GM18519 (cell line): ENCODE results near the gene LYRM4.

Experiments
- ATAC-seq: cut with Tn5 transposase; IDR thresholded peaks from one replicate; pipeline ENCODE4 v1.9.1; 2021; ENCODE audit warnings: mild to moderate bottlenecking, moderate library complexity; ENCODE audit not compliant: unreplicated experiment, low FRiP score

Gene LYRM4

DNA sequence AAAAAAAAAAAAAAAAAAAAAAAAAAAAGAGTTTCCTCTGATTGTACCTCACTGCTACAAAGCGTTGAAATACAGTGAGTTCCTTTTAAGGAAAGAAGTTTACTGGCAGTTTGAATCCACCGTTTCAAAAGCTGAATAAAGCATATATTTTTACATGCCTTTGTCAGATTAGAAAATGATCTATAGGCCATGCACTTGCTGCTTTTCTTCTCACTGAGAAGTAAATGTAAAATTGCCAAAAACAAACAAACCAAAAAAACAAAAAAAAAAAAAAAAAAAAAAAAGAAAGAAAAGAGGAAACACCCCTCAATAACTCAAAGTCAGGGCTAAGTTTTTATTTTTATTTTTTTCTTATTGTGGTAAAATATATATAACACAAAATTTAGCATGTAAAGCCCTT is 81.9 kb downstream of the LYRM4 start:
- no peak for ATAC-seq

DNA sequence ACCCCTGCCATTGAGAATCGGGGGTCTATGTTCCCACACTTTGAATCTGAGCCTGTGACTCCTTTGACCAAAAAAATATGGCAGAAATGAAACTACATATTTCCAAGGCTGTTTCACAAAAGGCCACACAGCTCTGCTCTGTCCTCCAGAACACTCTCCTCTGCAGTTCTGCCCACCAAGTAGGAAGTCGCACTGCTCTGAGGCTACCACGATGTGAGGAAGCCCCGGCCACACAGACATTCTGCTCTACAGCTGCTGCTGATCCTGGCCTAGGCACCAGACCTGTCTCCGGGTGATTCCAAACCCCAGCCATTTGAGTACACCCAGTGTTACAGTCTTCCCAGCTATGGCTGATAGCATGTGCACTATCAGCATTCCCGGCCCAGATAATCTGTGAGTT is 85.1 kb downstream of the LYRM4 start:
- no peak for ATAC-seq

- ATAC-seq: no peak
Observed at GRCh38 chr6:5174756-5175549, 85.8 kb downstream of the LYRM4 start.

DNA sequence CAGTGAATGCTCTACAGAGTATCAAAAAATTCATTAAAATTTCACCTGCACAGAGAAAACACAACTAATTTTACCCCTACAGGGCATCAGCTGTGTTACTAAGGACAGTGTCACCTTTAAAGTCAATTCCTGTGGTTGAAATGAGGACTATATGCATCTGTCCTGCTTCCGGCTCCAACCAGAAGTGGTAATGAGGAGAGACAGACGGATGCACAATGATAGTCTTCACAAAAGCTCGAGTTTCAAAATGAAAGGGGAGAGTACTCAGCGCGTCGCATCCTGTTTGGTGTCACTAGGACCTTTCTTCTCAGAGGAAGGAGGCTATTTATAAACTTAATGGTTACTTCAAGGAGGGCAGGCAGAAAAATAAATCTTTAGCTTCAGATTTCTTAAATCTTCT is 86.5 kb downstream of the LYRM4 start:
- ATAC-seq: peak; percentile 90

DNA sequence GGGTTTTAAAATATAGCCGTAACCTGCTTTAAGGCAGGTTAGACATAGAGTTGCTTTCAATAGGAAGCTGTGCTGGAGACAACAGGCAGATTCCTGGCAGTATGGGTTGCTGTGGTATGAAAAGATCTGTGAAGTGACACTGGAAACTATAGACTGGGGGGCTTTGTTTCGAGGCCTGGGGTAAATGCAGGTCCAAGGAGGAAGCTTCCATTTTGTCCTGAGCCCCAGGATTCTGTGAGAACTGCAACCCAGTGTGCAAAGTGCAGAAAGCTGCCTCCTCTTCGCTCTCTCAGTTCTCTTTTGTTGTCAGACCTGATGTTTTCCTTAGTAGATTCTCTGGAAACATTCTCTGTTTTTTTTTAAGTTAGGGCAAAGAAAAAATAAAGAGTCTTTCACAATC is 86.9 kb downstream of the LYRM4 start:
- no peak for ATAC-seq

- ATAC-seq: no peak
Observed at GRCh38 chr6:5172897-5173474, 87.8 kb downstream of the LYRM4 start.

DNA sequence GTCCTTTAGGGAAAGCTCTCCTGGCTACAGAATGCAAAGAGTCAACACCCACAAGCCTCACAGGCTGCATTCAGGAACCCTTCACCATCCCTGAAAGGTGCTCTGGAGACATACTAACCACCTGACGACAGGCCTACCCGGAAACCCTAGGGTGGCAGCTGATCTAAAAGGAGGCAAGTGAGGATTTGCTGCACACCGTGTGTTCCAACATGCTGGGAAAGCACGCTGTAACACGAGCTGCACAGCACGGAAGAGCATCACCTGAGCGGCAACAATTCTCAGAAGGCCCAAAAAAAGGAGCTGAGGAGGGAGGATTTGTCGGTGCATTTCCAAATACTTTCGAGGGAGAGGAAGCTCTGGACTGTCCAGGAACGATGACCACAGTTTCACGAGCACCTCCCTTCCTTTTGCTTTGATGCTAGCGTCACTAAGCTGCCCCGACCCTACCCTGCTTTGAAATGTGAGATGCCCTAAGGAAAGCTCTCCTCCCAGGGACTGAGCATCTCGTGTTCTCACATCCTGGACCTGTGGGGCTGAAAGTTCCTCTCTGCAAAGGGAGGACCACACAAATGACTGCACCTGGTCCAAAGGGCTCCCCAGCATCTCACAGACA is 88.6 kb downstream of the LYRM4 start:
- ATAC-seq: no peak

DNA sequence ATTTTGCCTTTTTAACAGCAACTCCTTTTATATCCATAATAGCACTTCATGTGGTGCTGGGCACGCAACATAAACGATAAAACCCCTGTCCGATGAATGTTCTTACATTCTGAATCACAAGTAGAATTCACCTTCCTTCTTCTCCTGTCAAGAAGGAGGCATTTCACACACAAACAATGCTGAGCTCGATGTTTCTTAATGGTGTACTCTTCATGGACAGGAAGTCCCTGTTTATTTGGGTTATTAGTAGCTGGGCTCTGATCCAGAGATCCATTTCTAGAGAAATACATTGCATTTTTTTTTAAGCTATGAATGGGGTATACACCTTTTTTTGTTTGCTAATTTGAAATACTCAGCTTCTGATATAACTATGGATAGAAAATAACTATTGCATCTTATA is 93.2 kb downstream of the LYRM4 start:
- ATAC-seq: no peak

DNA sequence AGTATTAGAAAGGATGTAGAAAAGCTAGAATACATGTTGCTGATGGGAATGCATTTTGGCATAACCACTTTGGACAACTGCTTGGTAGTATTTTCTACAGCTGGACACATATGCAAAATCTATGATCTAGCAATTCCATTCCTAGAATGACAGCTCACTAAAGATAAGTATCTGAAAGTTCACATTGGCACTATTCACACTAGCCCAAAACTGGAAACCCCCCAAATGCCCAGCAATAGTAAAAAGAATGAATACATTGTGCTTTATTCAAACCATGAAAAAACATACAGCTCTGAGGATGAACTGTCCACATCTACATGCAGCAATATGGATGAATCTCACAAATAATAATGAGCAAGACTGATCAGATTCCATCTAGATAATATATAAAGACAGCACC is 96.7 kb downstream of the LYRM4 start:
- ATAC-seq: no peak

DNA sequence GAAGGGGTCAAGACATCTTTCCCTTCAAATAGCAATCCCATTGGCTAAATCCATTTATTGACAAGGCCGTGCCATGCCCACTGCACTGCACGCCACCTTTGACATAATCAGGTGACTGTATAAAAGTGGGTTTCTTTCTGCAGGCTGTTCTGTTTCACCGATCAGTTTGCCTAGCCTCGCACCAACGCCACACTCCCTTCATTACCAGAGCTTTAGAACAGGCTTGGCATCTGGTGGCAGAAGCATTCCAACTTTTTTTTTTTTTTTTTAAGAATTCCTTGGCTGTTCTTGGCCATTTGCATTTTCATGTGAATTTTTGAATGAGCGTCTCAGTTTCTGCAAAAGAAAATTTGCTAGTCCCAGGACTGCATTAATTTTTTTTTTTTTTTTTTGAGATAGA is 97.5 kb downstream of the LYRM4 start:
- ATAC-seq: no peak

- ATAC-seq: no peak
Observed at GRCh38 chr6:5162355-5162754, 98.4 kb downstream of the LYRM4 start.

- ATAC-seq: no peak
Observed at GRCh38 chr6:5160206-5160605, 100.5 kb downstream of the LYRM4 start.

GRCh38 chr6:5159162-5159561 is 101.6 kb downstream of the LYRM4 start:
- ATAC-seq: no peak

DNA sequence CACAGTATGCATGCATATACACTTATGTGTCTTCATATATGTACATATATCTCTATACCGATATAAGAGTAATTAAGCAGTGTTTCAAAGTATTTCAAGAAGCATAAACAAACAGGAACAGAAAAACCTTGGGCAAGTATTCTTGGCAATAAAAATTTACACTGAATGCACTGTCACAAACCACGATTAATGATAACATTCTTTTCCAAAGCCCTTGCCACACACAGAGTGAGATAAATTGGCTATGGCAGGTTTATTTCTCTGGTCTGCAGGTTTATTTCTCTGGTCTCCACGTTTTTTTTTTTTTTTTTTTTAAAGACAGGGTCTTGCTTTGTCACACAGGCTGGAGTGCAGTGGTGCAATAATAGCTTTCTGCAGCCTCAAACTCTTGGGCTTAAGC is 102.6 kb downstream of the LYRM4 start:
- ATAC-seq: no peak

GRCh38 chr6:5157621-5158138 is 103.1 kb downstream of the LYRM4 start:
- ATAC-seq: no peak

DNA sequence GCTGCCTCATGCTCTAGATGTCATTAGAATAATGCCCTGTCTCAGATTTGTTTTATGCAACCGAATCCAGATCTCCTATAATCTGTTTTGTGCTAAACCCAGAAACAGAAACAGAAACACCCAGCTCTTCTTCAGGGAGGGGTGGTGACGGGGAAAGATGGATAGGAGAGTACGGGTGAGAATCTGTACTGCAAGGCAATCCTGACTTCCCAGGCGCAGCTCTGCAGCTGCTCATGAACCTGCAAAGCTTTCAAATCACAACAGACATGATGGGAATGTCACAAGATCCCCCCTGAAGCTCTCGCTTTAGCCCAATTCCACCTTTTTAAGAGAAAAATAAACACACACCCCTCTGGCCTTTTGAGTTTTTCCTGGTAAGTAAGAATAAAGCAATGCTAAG is 104.1 kb downstream of the LYRM4 start:
- ATAC-seq: no peak

DNA sequence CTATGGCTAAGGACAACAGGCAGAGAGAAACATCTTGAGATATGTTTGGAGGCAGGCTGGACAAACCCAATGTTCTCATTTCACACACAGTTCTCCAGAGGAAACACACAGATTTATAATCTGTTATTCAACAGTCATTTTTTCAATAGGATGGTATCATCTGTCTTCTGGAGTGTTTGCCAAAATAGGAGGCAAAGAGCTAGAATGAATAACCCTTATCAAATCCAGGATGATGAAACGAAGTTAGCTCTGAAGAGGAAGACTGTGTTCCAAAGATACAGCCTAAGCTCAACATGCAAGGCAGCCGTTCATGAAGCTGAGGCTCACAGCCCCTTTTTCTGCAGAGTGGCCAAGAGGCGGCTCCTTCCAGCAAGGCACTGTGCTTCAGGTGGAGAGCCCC is 104.8 kb downstream of the LYRM4 start:
- no peak for ATAC-seq

DNA sequence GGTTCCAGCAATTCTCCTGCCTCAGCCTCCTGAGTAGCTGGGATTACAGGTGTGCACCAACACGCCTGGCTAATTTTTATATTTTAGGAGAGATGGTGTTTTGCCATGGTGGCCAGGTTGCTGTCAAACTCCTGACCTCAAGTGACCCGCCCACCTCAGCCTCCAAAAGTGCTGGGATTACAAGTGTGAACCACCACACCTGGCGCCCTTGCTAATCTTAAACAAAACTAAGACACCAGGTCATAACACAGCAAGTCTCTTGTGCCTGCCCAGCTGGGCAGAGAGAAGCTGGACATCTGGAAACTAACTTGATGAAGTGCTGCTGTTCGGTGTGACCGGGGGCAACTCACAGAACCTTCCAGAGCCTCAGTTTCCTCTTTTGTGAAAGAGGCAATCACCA is 107.6 kb downstream of the LYRM4 start:
- ATAC-seq: no peak

DNA sequence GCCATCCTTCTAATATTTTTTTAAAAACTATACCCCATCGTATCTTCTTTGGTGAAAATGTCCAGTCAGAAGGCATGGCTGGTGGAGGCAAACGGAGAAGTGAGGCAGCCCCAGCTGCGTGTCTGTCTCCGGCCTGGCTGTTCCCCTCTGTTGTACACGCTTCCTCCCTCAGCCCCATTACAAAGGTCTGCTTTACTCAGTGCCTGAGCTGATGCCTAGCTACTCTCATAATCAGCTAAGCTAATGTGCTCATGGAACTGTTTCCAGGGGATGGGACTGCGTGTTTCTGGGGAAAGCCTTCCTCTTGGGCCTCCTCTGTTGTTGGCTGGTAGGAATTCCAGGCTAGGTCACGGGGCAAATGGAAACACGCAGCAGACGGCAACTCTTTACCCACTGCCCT is 108.3 kb downstream of the LYRM4 start:
- no peak for ATAC-seq

DNA sequence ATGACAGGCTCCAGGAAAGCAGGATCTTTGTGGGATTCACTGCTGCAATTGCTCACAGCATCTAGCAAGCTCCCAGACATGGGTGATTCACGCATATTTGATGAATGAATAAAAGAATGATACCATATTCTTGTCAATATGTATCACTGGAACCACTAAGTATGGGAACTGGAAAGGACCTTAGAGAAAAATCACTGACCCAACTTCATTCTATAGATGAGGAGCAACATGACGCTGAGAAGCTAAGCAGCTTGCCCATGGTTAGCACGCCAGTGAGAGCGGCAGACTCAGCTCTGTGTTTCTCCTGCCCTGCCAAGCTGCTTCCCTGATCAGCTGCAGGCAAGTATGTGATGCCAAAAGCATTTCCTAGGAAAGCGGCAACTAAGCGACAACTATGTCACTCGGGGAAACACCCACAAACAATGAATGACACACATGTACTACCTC is 108.8 kb downstream of the LYRM4 start:
- ATAC-seq: no peak

- ATAC-seq: no peak
Observed at GRCh38 chr6:5151360-5151954, 109.3 kb downstream of the LYRM4 start.
